ENCODE data around the gene KAT6B. TPM values are rescaled to one million over a fixed set of nuclear protein-coding genes. Genes with fewer than 3 reads are reported as not detected.

Gene KAT6B
- polyA plus RNA-seq, 1 donor from 2014 or later: 11.5 TPM

GRCh38 chr10:75012471-75012870, 186.1 kb downstream of the KAT6B start:
- Histone ChIP-seq H3K4me2 (ENCODE audit: low read length) (no peak overlapping the region), H3K9me3 (ENCODE audit: low read length) (no peaks in the 10 kb centered on the region), H3K4me3 (ENCODE audit: low read length) (no peak overlapping the region), H3K27ac (ENCODE audit: low read length) (no peak overlapping the region), H3K79me2 (replicated peaks; ENCODE audit: insufficient read depth, low read length) (no peaks in the 10 kb centered on the region), H3K27me3 (ENCODE audit: insufficient read depth, low read depth, low read length) (no peaks in the 10 kb centered on the region), H4K20me1 (ENCODE audit: insufficient read depth) (no peaks in the 10 kb centered on the region), H3K9ac (ENCODE audit: low read length) (no peak overlapping the region), H3K36me3 (ENCODE audit: insufficient read depth, low read length) (no peaks in the 10 kb centered on the region), H3F3A (ENCODE audit: insufficient read depth, low read length, poor library complexity, severe bottlenecking) (no peaks in the 10 kb centered on the region), H2AFZ (ENCODE audit: low read depth, low read length) (no peak overlapping the region), H3K9me2 (ENCODE audit: insufficient read depth, low read length) (no peaks in the 10 kb centered on the region)
- TF ChIP-seq POLR2AphosphoS5 (IDR thresholded peaks at IDR 0.05) (no peak), MXI1 (conservative IDR thresholded peaks at IDR 0.05; ENCODE audit: poor library complexity, severe bottlenecking) (no peak), SMC3 (conservative IDR thresholded peaks at IDR 0.05; ENCODE audit: poor library complexity) (no peak), EZH2 (IDR thresholded peaks at IDR 0.05; ENCODE audit: borderline replicate concordance, insufficient read depth, low read length, poor library complexity, severe bottlenecking) (no peak), EP300 (conservative IDR thresholded peaks at IDR 0.05; ENCODE audit: poor library complexity, severe bottlenecking) (no peak), RAD21 (conservative IDR thresholded peaks at IDR 0.05) (no peak), TAF1 (IDR thresholded peaks at IDR 0.05; ENCODE audit: low read depth) (no peak), CTCF (IDR thresholded peaks at IDR 0.05; ENCODE audit: poor library complexity, severe bottlenecking) (no peak)

- no peaks in the 10 kb centered on the region for H3K9me3 ChIP-seq (ENCODE audit: low read length)
- no peaks in the 10 kb centered on the region for H4K20me1 ChIP-seq (ENCODE audit: insufficient read depth)
- no peak overlapping the region for H3K27ac ChIP-seq (ENCODE audit: low read length)
- H3K79me2 ChIP-seq (replicated peaks; ENCODE audit: insufficient read depth, low read length): no peaks in the 10 kb centered on the region
- H3K27me3 ChIP-seq (ENCODE audit: insufficient read depth, low read depth, low read length): no peaks in the 10 kb centered on the region
- H3K4me3 ChIP-seq (ENCODE audit: low read length): no peak overlapping the region
- H3K9me2 ChIP-seq (ENCODE audit: insufficient read depth, low read length): no peaks in the 10 kb centered on the region
- H2AFZ ChIP-seq (ENCODE audit: low read depth, low read length): no peak overlapping the region
- TF ChIP-seq POLR2AphosphoS5 (IDR thresholded peaks at IDR 0.05): no peak
- no peak for TF ChIP-seq MXI1 (conservative IDR thresholded peaks at IDR 0.05; ENCODE audit: poor library complexity, severe bottlenecking)
- no peak for TF ChIP-seq CTCF (IDR thresholded peaks at IDR 0.05; ENCODE audit: poor library complexity, severe bottlenecking)
- no peak for TF ChIP-seq EZH2 (IDR thresholded peaks at IDR 0.05; ENCODE audit: borderline replicate concordance, insufficient read depth, low read length, poor library complexity, severe bottlenecking)
- no peak for TF ChIP-seq TAF1 (IDR thresholded peaks at IDR 0.05; ENCODE audit: low read depth)
- TF ChIP-seq RAD21 (conservative IDR thresholded peaks at IDR 0.05): no peak
- no peak for TF ChIP-seq EP300 (conservative IDR thresholded peaks at IDR 0.05; ENCODE audit: poor library complexity, severe bottlenecking)
- TF ChIP-seq SMC3 (conservative IDR thresholded peaks at IDR 0.05; ENCODE audit: poor library complexity): no peak
- TF ChIP-seq REST (IDR thresholded peaks at IDR 0.05; ENCODE audit: borderline replicate concordance): no peak
- H3K4me2 ChIP-seq (ENCODE audit: low read length): no peak overlapping the region
- H3K36me3 ChIP-seq (ENCODE audit: insufficient read depth, low read length): no peaks in the 10 kb centered on the region
- no peak overlapping the region for H3K9ac ChIP-seq (ENCODE audit: low read length)
- no peaks in the 10 kb centered on the region for H3F3A ChIP-seq (ENCODE audit: insufficient read depth, low read length, poor library complexity, severe bottlenecking)
Measured at GRCh38 chr10:75013007-75013406, 186.6 kb downstream of the KAT6B start.
